H9 (cell line): ENCODE results near the gene LEFTY2. TPM values are rescaled to one million over a fixed set of nuclear protein-coding genes. Genes with fewer than 3 reads are reported as not detected.

Experiments used
- DNase-seq: peaks from one replicate; pipeline ENCODE4 v3.0.0-alpha.2; 2017
- H2AFZ ChIP-seq: one replicate; pipeline ENCODE4 v1.6.1; 2013; ENCODE audit warnings: mild to moderate bottlenecking, low read length, control low read depth, moderate library complexity
- H2AK5ac ChIP-seq: 2 replicates; pipeline ENCODE4 v1.6.1; 2013; ENCODE audit warnings: low read length, control low read depth, mixed read lengths; ENCODE audit not compliant: insufficient read length
- H2BK120ac ChIP-seq: one replicate; pipeline ENCODE4 v1.6.1; 2013; ENCODE audit warnings: low read depth, mild to moderate bottlenecking, low read length, control low read depth, inconsistent platforms; ENCODE audit not compliant: poor library complexity, severe bottlenecking
- H2BK12ac ChIP-seq: 2 replicates; pipeline ENCODE4 v1.6.1; 2013; ENCODE audit warnings: low read length, control low read depth, mixed read lengths, low read depth; ENCODE audit not compliant: insufficient read length
- H2BK15ac ChIP-seq: 2 replicates; pipeline ENCODE4 v1.6.1; 2013; ENCODE audit warnings: low read depth, low read length, control low read depth
- H2BK20ac ChIP-seq: one replicate; pipeline ENCODE4 v1.6.1; 2013; ENCODE audit warnings: low read depth, mild to moderate bottlenecking, low read length, control low read depth, inconsistent platforms; ENCODE audit not compliant: poor library complexity, severe bottlenecking
- H2BK5ac ChIP-seq: 2 replicates; pipeline ENCODE4 v1.6.1; 2013; ENCODE audit warnings: low read length, control low read depth, mixed read lengths; ENCODE audit not compliant: insufficient read length
- H3K14ac ChIP-seq: 2 replicates; pipeline ENCODE4 v1.6.1; 2013; ENCODE audit warnings: low read length, control low read depth; ENCODE audit not compliant: insufficient read depth
- H3K18ac ChIP-seq: 2 replicates; pipeline ENCODE4 v1.6.1; 2013; ENCODE audit warnings: low read depth, mild to moderate bottlenecking, mixed read lengths, low read length, control low read depth; ENCODE audit not compliant: insufficient read length
- H3K23ac ChIP-seq: 2 replicates; pipeline ENCODE4 v1.6.1; 2013; ENCODE audit warnings: low read length, control low read depth, mixed read lengths, low read depth; ENCODE audit not compliant: insufficient read length
- H3K23me2 ChIP-seq: 2 replicates; pipeline ENCODE4 v1.6.1; 2013; ENCODE audit warnings: low read depth, mild to moderate bottlenecking, mixed read lengths, low read length, control low read depth; ENCODE audit not compliant: insufficient read length, poor library complexity, severe bottlenecking
- H3K27ac ChIP-seq: 2 replicates; pipeline ENCODE4 v1.5.1; 2013; ENCODE audit warnings: low read length, control low read depth, mixed read lengths, low read depth; ENCODE audit not compliant: insufficient read length
- H3K27me3 ChIP-seq: 2 replicates; pipeline ENCODE4 v1.6.1; 2013; ENCODE audit warnings: low read length, control low read depth, inconsistent platforms; ENCODE audit not compliant: insufficient read depth
- H3K4ac ChIP-seq: 2 replicates; pipeline ENCODE4 v1.6.1; 2013; ENCODE audit warnings: low read depth, mild to moderate bottlenecking, control low read depth, inconsistent platforms, low read length, moderate library complexity
- H3K4me1 ChIP-seq: 2 replicates; pipeline ENCODE4 v1.6.1; 2013; ENCODE audit warnings: low read length, control low read depth, inconsistent platforms; ENCODE audit not compliant: insufficient read depth
- H3K4me2 ChIP-seq: 2 replicates; pipeline ENCODE4 v1.6.1; 2013; ENCODE audit warnings: low read length, control low read depth, mixed read lengths; ENCODE audit not compliant: insufficient read length, insufficient read depth
- H3K56ac ChIP-seq: 2 replicates; pipeline ENCODE4 v1.6.1; 2013; ENCODE audit warnings: low read depth, mild to moderate bottlenecking, mixed read lengths, low read length, control low read depth; ENCODE audit not compliant: insufficient read length
- H3K79me1 ChIP-seq: 2 replicates; pipeline ENCODE4 v1.6.1; 2013; ENCODE audit warnings: low read depth, mild to moderate bottlenecking, moderate library complexity, low read length, control low read depth, inconsistent platforms; ENCODE audit not compliant: insufficient read depth, poor library complexity, severe bottlenecking
- H3K79me2 ChIP-seq: 2 replicates; pipeline ENCODE4 v1.6.1; 2013; ENCODE audit warnings: low read length, control low read depth, inconsistent platforms; ENCODE audit not compliant: insufficient read depth
- H3K9ac ChIP-seq: 2 replicates; pipeline ENCODE4 v1.6.1; 2013; ENCODE audit warnings: low read length, control low read depth, mixed read lengths; ENCODE audit not compliant: insufficient read length; ENCODE audit errors: extremely low read depth
- H3K9me3 ChIP-seq: one replicate; pipeline ENCODE4 v1.6.1; 2013; ENCODE audit warnings: low read depth, low read length, inconsistent platforms; ENCODE audit not compliant: control insufficient read depth
- H3T11ph ChIP-seq: one replicate; pipeline ENCODE4 v1.6.1; 2013; ENCODE audit warnings: mild to moderate bottlenecking, low read length, control low read depth, inconsistent platforms
- H4K20me1 ChIP-seq: one replicate; pipeline ENCODE4 v1.6.1; 2013; ENCODE audit not compliant: control insufficient read depth, insufficient read length, insufficient read depth
- H4K5ac ChIP-seq: 2 replicates; pipeline ENCODE4 v1.6.1; 2013; ENCODE audit warnings: low read depth, mild to moderate bottlenecking, mixed read lengths, low read length, control low read depth; ENCODE audit not compliant: insufficient read length
- H4K8ac ChIP-seq: replicated peaks from 2 replicates; pipeline ENCODE4 v1.6.1; 2013; ENCODE audit warnings: low read length, control low read depth, mixed read lengths, low read depth; ENCODE audit not compliant: insufficient read length
- H4K91ac ChIP-seq: 2 replicates; pipeline ENCODE4 v1.6.1; 2013; ENCODE audit warnings: low read depth, mild to moderate bottlenecking, moderate library complexity, mixed read lengths, low read length, control low read depth; ENCODE audit not compliant: insufficient read length
- H3K27ac Mint-ChIP-seq, 3 experiments: 2 replicates in 2 of 3; 3 replicates in 1 of 3; pipeline ENCODE4 v1.8.0; 2020 to 2021; ENCODE audit warnings: mixed read lengths in 3 of 3, mild to moderate bottlenecking in 1 of 3, moderate library complexity in 1 of 3
- H3K27me3 Mint-ChIP-seq: 2 replicates; pipeline ENCODE4 v1.8.0; 2021; ENCODE audit warnings: low read depth, mild to moderate bottlenecking, moderate library complexity, mixed read lengths
- H3K36me3 Mint-ChIP-seq, 3 experiments: 2 replicates in 2 of 3; 3 replicates in 1 of 3; pipeline ENCODE4 v1.8.0; 2020 to 2021; ENCODE audit warnings: low read depth in 3 of 3, mixed read lengths in 3 of 3; ENCODE audit not compliant: insufficient read depth in 1 of 3
- H3K4me1 Mint-ChIP-seq, 2 experiments: 2 replicates each; pipeline ENCODE4 v1.8.0; 2020; ENCODE audit warnings: mixed read lengths in 2 of 2
- H3K4me3 Mint-ChIP-seq, 2 experiments: 2 replicates in 1 of 2; 3 replicates in 1 of 2; pipeline ENCODE4 v1.8.0; 2020 to 2021; ENCODE audit warnings: mild to moderate bottlenecking in 2 of 2, mixed read lengths in 2 of 2, moderate library complexity in 1 of 2
- H3K9me3 Mint-ChIP-seq, 2 experiments: 2 replicates in 1 of 2; 3 replicates in 1 of 2; pipeline ENCODE4 v1.8.0; 2020; ENCODE audit warnings: mild to moderate bottlenecking in 2 of 2, mixed read lengths in 2 of 2, moderate library complexity in 1 of 2
- CTCF ChIP-seq: fragments of 200-600 bp; sonication (generic); conservative IDR thresholded peaks from 3 replicates; pipeline ENCODE4 v1.8.0; 2021; ENCODE audit warnings: antibody characterized with exemption, mild to moderate bottlenecking
- WGBS: extraction: QIAGEN DNeasy Blood & Tissue Kit; methylation state at CpG from one replicate; pipeline ENCODE4 v1.1.7; 2013; ENCODE audit warnings: missing lambda C conversion rate, low lambda C conversion rate, mixed read lengths; ENCODE audit not compliant: insufficient read length; ENCODE audit errors: extremely low coverage; 5-methylcytosine and 5-hydroxymethylcytosine counted together
- total RNA-seq: library from RNA; stranded (reverse); gene quantifications from 2 replicates; pipeline ENCODE4 v1.2.1, GENCODE V29; 2021

Gene LEFTY2
- total RNA-seq, 1 experiment from 2014 or later = 16.3 TPM

- WGBS = no CpG with 5 or more reads among the region's 6 CpGs
- no peak for TF ChIP-seq CTCF
- H3K9me3 ChIP-seq = no peaks in the 10 kb centered on the region
- H3K79me2 ChIP-seq = no peaks in the 10 kb centered on the region
- no peaks in the 10 kb centered on the region for H3K27me3 ChIP-seq
- H3K18ac ChIP-seq = no peak overlapping the region
- no peak overlapping the region for H3K23ac ChIP-seq
- no peak overlapping the region for H4K5ac ChIP-seq
- H4K91ac ChIP-seq = no peak overlapping the region
- no peak overlapping the region for H3K4me3 Mint-ChIP-seq
- H3K14ac ChIP-seq = no peak overlapping the region
- H3K4ac ChIP-seq = no peak overlapping the region
- no peak overlapping the region for H3K4me2 ChIP-seq
- no peaks in the 10 kb centered on the region for H3K9me3 Mint-ChIP-seq
- H4K20me1 ChIP-seq = no peaks in the 10 kb centered on the region
- H3K36me3 Mint-ChIP-seq = peaks cover 15 to 30% (median 25%) of the 10 kb centered on the region in 3 experiments; a peak in 6 of 7 replicates
- no peak overlapping the region for H3T11ph ChIP-seq
- no peaks in the 10 kb centered on the region; the same call in 1 of the 2 replicates for H3K4me1 ChIP-seq
- H2BK5ac ChIP-seq = no peak overlapping the region
- no peak overlapping the region for H2AFZ ChIP-seq
- no peak overlapping the region for H2BK20ac ChIP-seq
- no peak overlapping the region for H2BK120ac ChIP-seq
- no peak overlapping the region for H3K56ac ChIP-seq
- no peak overlapping the region for H3K27ac ChIP-seq
- H2AK5ac ChIP-seq = no peak overlapping the region
- H3K27me3 Mint-ChIP-seq = peaks cover 5% of the 10 kb centered on the region; the same call in 1 of the 2 replicates
- no peaks in the 10 kb centered on the region for H3K79me1 ChIP-seq
- DNase-seq = no peak
- H3K4me1 Mint-ChIP-seq = peaks cover 9 to 10% of the 10 kb centered on the region in 2 experiments; a peak in 3 of 4 replicates
- H3K23me2 ChIP-seq = no peaks in the 10 kb centered on the region
- H2BK15ac ChIP-seq = no peak overlapping the region
- H3K27ac Mint-ChIP-seq = peak overlapping the region in 2 of 3 experiments; percentile 7 to 10; a peak in 3 of 7 replicates
- no peak overlapping the region for H4K8ac ChIP-seq
- no peak overlapping the region for H2BK12ac ChIP-seq
- H3K9ac ChIP-seq = no peak overlapping the region
Measured at GRCh38 chr1:225914947-225915346, 26.1 kb downstream of the LEFTY2 start.
